H1 (cell line): ENCODE data around the gene TMCC1.

ENCODE experiments used
- CHD2 ChIP-seq: IDR thresholded peaks from 2 replicates; pipeline ENCODE4 v1.6.1; 2012; ENCODE audit warnings: low read length, improper control_type of control experiment
- EZH2 ChIP-seq: fragments of 200-600 bp; sonication (generic); IDR thresholded peaks from 2 replicates; pipeline ENCODE4 v1.7.1; 2012; ENCODE audit warnings: low read depth, mild to moderate bottlenecking, moderate library complexity, low read length, inconsistent platforms; ENCODE audit not compliant: severe bottlenecking
- POLR2AphosphoS5 ChIP-seq: IDR thresholded peaks from 2 replicates; pipeline ENCODE4 v1.6.1; 2011; ENCODE audit warnings: low read depth, low read length
- ZNF274 ChIP-seq: IDR thresholded peaks from 2 replicates; pipeline ENCODE4 v1.7.0; 2012; ENCODE audit warnings: low read length, borderline replicate concordance; ENCODE audit errors: extremely low read depth
- TF ChIP-seq, protein P1 (sequence below), 3 experiments: IDR thresholded peaks; 1 replicate in 2 of 3; 2 replicates in 1 of 3; pipeline versions ENCODE4 v1.5.1 to v1.6.1; 2011; ENCODE audit warnings: low read length in 3 of 3, mild to moderate bottlenecking in 3 of 3, inconsistent platforms in 2 of 3, low read depth in 1 of 3, moderate library complexity in 1 of 3; ENCODE audit not compliant: insufficient read depth in 1 of 3; ENCODE audit errors: control extremely low read depth in 1 of 3

DNA sequence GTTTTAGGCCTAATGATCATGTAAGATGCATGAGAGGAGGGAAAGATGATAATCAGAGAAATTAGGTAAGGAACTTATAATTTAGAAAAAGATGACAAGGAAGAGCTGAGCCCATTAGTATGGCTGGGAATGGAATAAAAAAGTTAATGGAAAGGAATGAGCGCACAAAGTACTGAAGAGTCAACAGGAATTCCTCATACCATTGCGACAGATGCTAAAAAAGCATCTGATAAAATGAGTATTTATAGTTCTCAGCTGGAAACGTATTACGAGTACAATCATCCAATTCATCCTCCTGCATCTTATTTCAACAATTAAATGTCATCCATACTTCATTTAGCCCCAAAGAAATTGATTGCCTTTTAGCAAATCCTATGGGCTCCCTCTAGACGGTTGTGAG is 58.9 kb downstream of the TMCC1 start:
- TF ChIP-seq, protein P1, sequence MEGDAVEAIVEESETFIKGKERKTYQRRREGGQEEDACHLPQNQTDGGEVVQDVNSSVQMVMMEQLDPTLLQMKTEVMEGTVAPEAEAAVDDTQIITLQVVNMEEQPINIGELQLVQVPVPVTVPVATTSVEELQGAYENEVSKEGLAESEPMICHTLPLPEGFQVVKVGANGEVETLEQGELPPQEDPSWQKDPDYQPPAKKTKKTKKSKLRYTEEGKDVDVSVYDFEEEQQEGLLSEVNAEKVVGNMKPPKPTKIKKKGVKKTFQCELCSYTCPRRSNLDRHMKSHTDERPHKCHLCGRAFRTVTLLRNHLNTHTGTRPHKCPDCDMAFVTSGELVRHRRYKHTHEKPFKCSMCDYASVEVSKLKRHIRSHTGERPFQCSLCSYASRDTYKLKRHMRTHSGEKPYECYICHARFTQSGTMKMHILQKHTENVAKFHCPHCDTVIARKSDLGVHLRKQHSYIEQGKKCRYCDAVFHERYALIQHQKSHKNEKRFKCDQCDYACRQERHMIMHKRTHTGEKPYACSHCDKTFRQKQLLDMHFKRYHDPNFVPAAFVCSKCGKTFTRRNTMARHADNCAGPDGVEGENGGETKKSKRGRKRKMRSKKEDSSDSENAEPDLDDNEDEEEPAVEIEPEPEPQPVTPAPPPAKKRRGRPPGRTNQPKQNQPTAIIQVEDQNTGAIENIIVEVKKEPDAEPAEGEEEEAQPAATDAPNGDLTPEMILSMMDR (IDR thresholded peaks at IDR 0.05; ENCODE audit: control extremely low read depth in 1 of 3, insufficient read depth in 1 of 3, low read depth in 1 of 3, low read length in 3 of 3) = no peak
- no peak for TF ChIP-seq ZNF274
- TF ChIP-seq POLR2AphosphoS5 = no peak
- no peak for TF ChIP-seq CHD2
- TF ChIP-seq EZH2 = no peak
